Ramos (cell line): Measurements from ENCODE around the gene BAG2.

Source experiments
- in situ Hi-C: fragments of 300-500 bp; cut with MboI; formaldehyde crosslinking; loops from one replicate; pipeline ENCODE4 v1.14.3; 2022; ENCODE audit warnings: low sequenced_read_pairs; ENCODE audit not compliant: unreplicated experiment

BAG2 gene

DNA sequence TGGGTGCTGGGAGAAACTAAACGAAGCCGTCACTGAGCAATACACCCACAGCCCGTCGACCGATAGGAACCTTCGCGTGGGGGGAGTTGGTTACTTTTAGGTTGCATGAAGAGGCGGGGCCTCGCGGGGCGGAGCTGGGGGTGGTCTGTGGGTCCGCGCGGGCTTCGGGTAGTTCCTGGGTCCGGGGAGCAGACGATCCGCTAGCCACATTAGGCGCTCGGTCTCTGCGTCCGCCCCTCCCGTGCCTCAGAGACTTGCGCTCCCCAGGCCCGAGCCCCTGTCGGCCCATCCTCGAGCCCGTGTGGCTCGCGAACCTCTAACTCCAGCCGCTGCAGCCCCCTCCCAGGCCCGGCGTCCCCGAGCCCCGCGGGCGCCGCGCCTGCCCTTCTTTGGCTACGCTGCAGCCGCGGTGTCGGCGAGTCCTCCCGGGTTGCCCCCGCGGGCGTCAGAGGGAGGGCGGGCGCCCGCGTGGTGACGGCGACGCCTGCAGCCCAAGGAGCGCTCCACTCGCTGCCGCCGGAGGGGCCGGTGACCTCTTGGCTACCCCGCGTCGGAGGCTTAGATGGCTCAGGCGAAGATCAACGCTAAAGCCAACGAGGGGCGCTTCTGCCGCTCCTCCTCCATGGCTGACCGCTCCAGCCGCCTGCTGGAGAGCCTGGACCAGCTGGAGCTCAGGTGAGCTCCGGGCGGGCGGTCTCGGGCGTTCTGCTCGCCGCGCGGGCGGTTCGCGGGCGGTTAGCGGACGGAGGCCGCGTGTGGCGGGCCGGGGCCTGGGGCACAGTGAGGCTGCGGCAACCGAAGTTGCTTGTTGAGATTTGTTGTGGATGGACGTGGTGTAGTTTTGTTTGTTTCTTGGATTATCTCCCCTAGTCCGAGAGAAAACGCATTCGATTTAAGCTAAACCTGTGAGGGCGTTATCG lies at the start of gene BAG2:
Gene BAG2, plus strand, starts transcription at position 191 of the 920 bp plus-strand sequence. Its CDS starts 372 bp downstream, at position 563.
- in situ Hi-C loops, result no loop called here

DNA sequence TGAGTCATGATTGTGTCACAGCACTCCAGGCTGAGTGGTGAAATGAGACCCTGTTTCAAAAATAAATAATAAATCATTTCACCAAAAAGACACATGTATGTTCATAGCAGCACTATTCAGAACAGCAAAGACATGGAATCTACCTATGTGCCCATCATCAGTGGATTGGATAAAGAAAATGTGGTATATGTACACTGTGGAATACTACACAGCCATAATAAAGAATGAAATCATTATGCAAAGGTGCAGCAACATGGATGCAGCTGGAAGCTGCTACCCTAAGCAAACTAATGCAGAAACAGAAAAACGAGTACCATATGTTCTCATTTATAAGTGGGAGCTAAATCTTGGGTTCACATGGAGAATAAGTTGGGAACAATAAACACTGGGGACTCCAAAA lies 49.0 kb upstream of the BAG2 start:
- in situ Hi-C loops, result no loop called here

DNA sequence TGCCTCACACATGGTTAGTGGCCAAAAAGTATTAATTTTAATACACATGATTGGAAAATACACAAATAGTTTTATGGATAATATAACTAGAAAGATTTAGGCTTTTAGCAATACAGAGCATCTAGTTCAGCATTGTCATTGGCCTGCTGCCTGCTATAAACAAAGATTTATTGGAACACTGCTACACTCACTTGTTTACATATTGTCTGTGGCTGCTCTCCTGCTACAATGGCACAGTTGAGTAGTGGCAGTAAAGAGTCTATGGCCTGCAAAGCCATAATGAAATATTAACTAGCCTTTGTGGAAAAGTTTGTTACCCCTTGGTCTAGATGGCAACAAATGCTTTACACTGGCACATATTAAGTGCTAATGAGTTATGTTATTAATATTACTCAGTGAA lies 44.4 kb upstream of the BAG2 start:
- in situ Hi-C loops, result no loop called here

DNA sequence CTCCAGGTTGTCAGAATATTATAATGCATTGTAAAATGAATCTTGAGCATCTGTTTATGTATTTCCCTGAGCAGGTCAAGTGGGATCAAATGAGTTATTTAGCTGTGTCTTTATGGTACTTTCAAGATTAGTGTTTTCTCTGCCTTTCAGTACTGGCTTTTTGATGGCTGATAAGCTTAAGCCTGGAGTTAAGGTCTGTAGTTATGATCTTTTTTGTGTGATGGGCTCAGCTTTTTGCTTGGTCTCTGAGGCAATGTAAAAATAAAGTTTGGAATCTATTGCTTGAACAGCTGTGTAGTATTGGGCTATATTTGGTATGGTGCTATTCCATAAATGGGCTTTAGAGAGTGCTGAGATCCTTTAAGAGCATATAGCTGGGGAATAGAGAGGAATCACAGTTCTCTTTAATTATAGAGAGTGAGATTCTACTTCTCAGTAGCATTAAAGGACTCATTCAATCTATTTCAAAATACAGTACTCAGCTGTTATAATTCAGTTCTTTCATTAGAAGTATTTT lies 41.4 kb upstream of the BAG2 start:
- in situ Hi-C loops, result no loop called here

DNA sequence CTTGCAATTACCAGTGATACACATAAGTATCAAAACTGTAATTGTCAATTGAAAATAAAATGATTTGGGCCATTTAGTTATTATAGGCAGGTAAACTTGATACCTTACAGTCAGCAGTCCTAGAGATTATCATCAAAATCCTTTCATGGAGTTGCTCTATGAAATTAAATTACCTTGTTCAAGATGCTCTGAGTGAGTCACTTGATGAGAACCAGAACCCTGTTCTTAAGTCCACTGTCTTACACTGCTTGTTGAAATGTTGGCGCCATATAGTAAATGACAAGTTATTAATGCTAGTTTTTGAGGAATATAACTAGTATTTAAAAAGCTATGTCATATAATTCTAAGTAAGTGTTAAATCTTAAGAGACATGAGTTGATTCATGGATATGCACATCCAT lies 37.2 kb upstream of the BAG2 start:
- in situ Hi-C loops, result no loop called here

DNA sequence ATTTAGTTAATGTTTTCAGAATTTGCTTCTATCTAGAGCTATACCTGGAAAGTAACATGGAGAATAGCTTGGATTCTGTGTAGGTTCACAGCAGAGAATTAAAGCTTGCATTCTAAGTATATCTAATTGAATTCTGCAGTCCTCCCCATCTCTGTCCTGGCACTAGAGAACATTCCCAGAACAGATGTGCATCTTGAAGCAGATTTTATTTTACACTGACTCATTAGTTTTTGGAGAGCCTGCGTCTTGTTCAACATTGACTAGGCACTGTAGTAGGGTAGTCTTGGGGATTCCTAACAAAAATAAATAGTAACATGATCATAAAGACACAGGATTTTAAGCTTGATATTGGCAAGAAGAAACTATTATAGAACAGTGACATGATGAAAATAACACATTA lies 36.2 kb upstream of the BAG2 start:
- in situ Hi-C loops, result no loop called here

DNA sequence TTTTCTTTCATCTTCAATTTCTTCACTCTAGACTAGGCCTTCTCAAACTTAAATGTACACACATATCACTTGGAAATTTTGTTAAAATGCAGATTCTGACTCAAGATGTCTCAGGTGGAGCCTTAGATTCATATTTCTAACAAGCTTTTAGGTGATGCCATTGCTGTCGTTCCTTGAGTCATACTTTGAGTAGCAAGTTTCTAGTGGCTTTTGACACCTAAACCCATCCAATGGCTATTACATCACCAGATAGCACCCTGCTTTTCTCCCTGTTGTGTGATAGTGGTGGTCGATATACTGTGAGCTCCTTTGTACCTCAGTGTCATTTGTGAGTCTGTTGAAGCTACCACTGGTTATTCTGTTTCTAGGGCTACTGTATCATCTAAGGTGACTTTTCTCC lies 34.8 kb upstream of the BAG2 start:
- in situ Hi-C loops, result no loop called here

DNA sequence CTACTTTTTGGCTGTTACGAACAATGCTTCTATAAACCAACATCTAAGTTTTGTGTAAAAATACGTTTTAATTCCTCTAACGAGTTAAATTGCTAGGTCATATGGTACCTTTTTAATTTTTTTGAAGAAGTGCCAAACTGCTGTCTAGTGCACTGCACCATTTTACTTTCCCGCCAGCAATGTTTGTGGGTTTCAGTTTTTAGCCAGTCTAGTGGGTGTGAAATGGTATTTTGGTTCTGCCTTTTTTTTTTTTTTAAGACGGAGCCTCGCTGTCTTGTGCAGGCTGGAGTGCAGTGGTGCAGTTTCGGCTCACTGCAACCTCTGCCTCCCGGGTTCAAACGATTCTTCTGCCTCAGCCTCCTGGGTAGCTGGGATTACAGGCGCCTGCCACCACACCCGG lies 34.1 kb upstream of the BAG2 start:
- in situ Hi-C loops, result no loop called here

DNA sequence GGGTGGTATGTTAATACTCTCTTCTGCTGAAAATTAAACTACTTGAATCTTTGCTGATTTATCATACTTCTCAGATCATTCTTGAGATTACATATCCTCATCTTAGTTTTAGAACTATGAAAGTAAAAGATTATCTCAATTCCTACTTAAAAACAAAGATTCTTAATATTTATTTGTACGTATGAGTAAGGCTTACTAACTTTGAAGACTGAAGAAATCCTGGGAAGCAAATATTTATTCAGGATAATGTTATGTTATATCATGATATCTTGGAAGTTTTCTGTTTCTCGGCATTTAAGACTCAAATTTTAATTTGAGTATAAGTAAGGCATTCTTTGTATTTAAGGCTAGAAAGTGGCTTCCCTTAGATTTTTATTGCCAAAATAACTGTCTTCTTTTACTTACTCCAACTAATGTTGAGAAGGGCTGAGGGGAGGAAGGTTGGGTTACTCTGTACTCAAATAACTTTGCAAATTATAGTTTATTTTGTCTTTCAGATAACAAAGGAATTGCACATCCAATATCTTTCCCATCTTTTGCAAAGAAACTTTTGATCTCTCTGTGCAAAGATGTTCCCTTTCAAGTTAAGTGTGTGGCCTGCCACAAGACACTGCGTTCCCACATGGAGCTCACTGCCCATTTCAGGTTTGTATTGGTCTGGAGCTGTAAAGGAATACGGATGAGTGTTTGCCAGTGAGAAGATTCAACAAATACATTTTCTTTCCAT lies 30.5 kb upstream of the BAG2 start:
- in situ Hi-C loops, result no loop called here

DNA sequence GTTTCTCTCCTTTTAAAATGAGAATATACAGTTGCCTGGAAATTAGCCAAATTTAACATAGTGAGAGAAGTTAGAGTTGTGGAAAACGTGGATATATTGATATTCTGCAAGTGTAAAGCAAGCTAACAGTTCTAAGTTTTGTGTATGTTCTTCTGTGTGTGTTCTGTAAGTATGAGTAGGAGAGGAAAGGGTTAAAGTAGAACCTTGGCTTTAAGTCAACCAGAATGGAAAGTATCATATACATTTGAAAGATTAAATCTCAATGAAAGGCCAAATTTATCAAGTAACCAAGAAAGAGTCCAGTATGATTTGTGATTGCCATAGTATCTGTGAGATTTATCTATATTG lies 30.0 kb upstream of the BAG2 start:
- in situ Hi-C loops, result no loop called here

DNA sequence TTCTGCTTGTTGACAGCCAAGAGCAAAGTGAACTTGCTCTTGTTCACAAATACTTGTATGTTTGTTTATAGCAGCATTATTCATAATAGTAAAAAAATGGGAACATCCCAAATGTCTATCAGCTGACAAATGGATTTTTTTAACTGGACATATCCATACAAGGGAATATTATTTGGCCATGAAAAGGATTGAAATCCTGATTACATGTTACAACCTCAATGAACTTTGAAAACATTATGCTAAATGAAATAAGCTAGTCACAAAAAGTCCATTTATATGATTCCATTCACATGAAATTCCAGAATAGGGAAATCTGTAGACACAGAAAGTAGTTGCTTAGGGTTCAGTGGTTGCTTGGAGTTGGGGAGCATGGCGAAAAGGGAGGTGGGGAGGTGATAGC lies 28.4 kb upstream of the BAG2 start:
- in situ Hi-C loops, result no loop called here

DNA sequence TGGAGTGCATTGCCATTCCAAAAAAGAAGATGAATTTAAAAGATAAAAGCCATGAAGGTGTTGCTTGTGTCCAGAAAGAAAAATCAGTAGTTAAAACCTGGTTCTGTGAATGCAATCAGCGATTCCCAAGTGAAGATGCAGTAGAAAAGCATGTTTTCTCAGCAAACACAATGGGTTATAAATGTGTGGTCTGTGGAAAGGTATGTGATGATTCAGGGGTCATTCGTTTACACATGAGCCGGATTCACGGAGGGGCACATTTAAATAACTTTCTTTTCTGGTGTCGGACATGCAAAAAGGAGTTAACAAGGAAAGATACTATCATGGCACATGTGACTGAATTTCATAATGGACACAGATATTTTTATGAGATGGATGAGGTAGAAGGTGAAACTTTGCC lies 24.7 kb upstream of the BAG2 start:
- in situ Hi-C loops, result no loop called here

DNA sequence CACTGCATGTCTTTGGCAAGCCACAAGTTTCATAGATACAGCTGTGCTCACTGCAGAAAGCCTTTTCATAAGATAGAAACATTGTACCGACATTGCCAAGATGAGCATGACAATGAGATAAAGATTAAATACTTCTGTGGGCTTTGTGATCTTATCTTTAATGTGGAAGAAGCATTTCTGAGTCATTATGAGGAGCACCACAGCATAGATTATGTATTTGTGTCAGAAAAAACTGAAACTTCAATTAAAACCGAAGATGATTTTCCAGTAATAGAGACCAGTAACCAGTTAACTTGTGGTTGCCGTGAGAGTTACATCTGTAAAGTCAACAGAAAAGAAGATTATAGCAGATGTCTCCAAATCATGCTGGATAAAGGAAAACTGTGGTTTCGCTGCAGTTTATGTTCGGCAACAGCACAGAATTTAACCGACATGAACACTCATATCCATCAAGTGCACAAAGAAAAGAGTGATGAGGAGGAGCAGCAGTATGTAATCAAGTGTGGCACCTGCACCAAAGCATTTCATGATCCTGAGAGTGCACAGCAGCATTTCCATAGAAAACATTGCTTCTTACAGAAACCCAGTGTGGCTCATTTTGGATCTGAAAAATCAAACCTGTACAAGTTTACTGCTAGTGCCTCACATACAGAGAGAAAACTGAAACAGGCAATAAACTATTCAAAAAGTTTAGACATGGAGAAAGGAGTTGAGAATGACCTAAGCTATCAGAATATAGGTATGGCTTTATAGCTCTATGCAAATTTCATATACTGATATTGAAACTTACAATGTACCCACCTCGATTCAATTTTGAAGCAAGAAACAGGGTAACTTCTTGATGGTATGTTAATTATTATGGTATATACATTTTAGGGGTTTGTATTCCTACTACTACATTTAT lies 23.9 kb upstream of the BAG2 start:
- in situ Hi-C loops, result no loop called here

DNA sequence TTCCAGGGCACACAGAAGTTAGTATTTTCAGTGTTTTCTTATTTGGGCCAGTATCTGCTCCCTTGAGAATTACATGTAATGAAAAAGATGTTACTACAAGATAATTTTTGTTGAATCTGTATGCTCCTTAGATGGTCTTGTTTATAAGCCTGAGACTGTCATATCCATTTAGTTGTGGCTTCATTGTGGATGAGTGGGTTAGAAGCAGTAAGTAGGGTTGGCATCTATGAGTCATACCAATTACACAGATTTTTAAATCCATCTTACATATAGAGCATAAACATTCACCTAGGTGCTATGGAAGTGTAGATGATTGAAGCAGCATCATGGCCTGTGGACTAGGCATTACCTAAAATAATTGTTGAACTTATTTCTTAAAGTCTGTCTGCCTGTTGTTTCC lies 13.5 kb upstream of the BAG2 start:
- in situ Hi-C loops, result no loop called here

DNA sequence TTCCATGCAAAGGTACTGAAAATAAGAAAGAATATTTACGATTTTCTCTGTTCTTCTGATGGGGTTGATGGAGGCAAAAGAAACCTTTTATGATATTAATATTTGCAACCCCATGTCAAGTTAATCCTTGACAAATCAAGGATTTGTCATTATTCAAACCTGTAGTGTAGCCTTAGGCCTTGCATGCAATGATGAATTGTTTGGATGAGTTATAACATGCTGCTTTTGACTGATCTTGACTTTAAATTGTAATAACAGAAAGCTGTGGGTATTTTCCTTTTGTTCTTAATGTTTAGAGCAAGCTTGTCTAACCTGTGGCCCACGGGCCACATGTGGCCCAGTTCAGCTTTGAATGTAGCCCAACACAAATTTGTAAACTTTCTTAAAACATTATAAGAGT lies 13.0 kb upstream of the BAG2 start:
- in situ Hi-C loops, result no loop called here

DNA sequence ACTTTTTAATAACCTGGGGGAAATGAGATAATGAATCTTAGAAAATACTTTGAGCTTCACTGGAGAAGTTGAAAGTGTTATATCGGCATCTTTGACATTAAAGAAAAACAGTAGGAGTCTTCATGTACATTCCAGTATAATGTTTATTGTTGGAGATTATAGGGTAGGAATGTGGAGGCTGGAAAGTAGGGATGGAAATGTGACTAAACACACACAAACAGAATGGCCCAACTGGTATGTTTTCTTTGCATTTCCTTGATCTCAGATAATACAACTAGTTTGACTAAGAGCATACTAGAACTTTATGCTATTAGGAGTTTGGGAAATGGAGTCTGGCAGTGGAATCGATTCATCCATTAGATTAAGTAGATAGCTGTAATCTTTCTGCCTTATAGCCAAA lies 10.1 kb upstream of the BAG2 start:
- in situ Hi-C loops, result no loop called here

DNA sequence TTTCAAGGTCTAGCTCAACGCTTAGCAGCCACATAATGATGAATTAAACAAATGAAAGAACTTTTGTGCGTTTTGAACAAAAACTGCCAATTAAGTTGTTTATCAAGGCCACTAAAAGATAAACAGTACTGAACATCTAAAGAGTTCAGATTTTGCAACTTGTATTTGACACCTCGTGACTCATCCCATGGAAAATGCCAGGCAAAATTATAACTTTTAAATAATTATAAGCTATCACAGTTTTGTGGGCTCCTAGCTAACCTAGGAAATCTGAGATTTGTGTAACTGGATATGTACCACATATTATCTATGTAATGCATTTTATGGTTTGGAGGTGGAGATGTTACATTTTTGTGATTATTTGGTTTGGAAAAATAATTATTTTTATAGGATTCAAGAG lies 9.6 kb upstream of the BAG2 start:
- in situ Hi-C loops, result no loop called here

DNA sequence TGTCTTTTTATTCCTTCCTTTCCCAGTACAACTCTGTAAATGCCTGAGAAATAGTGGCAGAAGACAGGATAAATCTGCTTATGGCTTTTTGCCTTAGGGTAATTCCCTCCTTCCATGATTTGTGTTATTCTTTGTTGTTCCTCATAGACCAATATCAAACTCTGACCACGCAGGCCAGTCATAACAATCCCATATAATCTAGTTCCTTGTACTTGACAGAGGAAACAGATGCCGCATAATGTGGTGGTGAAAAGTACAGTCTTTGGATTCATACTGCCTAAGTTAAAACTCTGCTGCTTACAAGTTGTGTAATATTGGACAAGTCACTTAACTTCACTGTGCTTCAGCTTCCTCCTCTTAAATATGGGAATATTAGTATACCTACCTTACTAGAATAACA lies 8.2 kb upstream of the BAG2 start:
- in situ Hi-C loops, result no loop called here

DNA sequence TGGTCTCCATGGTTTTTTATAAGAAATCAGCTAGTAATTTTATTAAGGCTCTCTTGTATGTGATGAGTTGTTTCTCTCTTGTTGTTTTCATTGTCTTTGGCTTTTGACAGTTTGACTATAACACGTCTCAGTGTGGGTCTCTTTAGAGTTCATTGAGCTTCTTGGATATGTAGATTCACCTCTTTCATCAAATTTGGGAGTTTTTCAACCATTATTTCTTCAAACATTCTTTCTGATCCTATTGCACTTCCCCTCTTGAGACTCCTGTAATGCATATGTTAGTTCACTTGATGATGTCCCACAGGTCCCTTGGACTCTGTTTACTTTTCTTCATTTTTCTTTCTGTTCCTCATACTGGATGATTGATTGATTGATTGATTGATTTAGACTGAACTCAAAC lies 7.0 kb upstream of the BAG2 start:
- in situ Hi-C loops, result no loop called here

DNA sequence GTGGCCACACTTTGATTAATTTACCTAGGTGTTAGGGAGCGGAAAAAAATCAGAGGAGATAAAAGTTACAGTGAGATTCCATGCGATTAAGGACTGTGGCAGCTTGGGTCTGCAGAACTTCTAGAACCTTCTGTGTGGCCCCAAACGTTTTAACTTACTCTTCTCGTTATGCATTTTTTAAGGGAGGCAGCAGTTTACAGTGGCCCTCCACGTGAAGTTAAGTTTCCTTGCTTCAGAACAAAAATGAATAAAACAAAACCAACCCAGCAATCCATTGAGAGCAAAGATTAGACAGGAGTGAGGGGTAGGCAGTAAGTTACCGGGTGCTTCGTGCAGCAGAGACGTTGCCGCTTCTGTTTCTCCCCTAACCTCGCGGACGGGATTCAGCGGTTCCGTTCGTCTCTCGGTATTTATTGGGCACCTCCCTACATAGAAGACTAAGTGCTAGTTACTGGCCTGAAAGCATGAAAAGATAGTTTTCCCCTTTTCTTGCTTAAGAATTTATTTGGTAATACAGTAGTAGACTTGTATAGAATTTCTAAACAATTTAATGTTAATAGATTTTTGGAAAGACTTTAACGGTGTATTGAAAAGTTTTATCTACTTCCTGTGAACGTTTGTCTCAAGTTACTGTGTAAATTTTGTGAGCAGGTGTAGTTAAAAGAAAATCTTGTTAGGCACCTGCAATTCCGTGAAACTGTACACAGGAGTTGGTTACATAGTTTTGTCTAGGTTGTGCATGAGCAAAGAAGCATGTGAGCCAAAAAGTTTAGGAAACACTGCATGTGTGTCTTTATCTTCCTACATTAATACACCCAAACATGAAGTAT lies 1.1 kb downstream of the BAG2 start:
- in situ Hi-C loops, result no loop called here
